Measurements from ENCODE around the gene HEBP1.

- TF ChIP-seq CTCF (IDR thresholded peaks at IDR 0.05; ENCODE audit: low read depth, low read length, poor library complexity, severe bottlenecking) (peak; percentile 55), EZH2phosphoT487 (IDR thresholded peaks at IDR 0.05; ENCODE audit: borderline replicate concordance, low read length) (no peak)
Measured at GRCh38 chr12:12983420-12984035, 16.5 kb downstream of the HEBP1 start.

Data from DOHH2 (cell line).